Fibroblast of lung (primary cell): ENCODE measurements around the gene SEMA4G.

ENCODE experiments used
- CTCF ChIP-seq, 2 donors: IDR thresholded peaks in 1 of 2; conservative IDR thresholded peaks in 1 of 2; 1 replicate in 1 of 2; 2 replicates in 1 of 2; pipeline ENCODE4 v1.5.1; 2011 to 2012; ENCODE audit warnings: low read length in 2 of 2, control low read depth in 1 of 2, inconsistent platforms in 1 of 2, low read depth in 1 of 2, mild to moderate bottlenecking in 1 of 2
- EZH2 ChIP-seq: IDR thresholded peaks from 2 replicates; pipeline ENCODE4 v1.5.1; 2012; ENCODE audit warnings: low read length, control low read depth, mild to moderate bottlenecking; ENCODE audit errors: missing control alignments

GRCh38 chr10:100980711-100981110, 11.4 kb downstream of the SEMA4G start:
- TF ChIP-seq CTCF (conservative IDR thresholded peaks at IDR 0.05 in 1 of 2, IDR thresholded peaks at IDR 0.05 in 1 of 2; ENCODE audit: low read depth in 1 of 2, low read length in 2 of 2) (no peak), EZH2 (no peak)
